Activated CD8-positive, alpha-beta memory T cell treated with anti-CD3 and anti-CD28 coated beads for 1 hour (primary cell): Measurements from ENCODE around the gene CHKA.
A peak's percentile ranks its signal among the peaks of the same experiment; 100 is the strongest.

Experiments
- DNase-seq, 2 donors: peaks; one replicate each; pipeline ENCODE4 v3.0.0-alpha.2; 2020; ENCODE audit warnings: low read depth in 1 of 2; ENCODE audit errors: extremely low read depth in 1 of 2

CHKA gene

DNA sequence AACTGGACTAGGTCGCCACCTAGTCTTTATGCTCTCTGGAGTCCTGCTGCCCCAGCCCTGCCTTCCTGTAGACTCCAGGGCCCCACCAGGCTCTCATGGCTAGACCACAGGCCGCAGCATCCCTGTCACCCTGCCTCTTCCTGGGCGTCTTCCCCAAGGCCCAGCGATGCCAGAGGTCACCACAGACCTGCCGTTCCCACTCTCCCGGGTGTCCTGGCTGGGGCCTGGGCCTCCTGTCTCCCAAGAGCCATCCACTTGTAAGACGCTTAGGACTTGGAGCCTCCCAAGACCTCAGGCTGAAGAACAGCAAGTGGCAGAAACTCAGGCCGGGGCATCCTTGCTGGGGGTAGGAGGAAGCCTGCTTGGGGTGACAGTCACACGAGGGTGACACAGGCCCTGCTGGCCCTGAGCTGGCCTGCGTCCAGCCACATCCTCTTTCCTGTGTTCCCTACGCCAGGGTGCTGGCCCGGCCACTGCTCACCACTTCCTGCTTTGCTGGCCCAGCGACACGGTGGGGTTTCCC, 84.4 kb downstream of the CHKA start:
- no peak for DNase-seq

DNA sequence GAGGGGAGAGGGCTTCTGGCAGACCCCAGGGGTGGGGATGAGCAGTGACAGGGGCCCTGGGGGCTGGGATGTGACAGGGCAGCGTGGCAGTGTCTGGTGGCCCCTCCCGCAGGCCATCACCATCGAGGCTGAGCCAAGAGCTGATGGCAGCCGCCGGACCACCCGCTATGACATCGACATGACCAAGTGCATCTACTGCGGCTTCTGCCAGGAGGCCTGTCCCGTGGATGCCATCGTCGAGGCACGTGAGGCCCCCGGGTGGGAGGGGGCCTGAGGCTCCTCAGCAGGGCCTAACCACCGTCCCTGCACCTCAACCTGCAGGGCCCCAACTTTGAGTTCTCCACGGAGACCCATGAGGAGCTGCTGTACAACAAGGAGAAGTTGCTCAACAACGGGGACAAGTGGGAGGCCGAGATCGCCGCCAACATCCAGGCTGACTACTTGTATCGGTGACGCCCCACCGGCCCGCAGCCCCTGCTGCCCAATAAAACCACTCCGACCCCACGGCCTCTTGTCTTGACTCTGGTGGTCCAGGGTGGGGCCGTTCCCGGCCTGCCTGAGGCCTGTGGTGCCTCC, 85.0 kb downstream of the CHKA start:
- DNase-seq, result no peak

DNA sequence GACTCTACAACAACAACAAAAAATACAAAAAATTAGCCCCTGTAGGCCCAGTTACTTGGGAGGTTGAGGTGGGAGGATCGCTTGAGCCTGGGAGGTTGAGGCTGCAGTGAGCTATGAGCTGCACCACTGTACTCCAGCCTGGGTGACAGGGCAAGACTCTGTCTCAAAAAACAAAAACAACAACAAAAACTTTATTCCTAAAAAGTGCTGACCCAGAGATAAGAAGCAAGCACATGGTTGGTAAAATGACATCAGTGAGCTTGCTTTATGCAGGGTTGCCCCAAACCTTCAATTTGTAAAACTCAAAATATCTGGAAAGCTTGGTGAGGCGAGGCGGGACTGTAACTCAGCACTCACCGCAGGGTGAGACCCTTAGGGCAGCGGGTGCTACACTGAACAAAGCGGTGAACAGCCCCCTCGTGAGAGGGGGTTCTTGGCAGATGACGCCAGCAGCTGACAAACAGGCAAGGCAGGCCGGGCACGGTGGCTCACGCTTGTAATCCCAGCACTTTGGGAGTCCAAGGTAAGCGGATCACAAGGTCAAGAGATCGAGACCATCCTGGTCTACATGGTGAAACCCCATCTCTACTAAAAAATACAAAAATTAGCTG, 85.8 kb downstream of the CHKA start:
- DNase-seq, result no peak

DNA sequence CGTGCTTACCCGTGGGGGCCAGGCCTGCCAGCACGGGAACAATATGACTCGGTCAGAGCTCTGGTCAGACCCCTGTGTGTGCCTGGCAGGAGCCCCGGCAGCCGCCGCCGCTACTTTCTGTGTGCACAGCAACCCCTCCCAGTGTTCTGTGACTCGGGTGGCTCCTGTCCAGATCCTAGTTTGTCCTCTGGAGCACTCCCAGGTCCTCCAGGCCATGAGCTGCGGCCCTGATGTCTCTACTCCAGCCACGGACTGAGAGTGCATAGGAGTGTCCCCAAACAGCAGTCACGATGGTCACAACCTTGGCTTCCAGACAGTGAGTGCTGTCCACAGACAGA, 87.5 kb downstream of the CHKA start:
- no peak for DNase-seq

DNA sequence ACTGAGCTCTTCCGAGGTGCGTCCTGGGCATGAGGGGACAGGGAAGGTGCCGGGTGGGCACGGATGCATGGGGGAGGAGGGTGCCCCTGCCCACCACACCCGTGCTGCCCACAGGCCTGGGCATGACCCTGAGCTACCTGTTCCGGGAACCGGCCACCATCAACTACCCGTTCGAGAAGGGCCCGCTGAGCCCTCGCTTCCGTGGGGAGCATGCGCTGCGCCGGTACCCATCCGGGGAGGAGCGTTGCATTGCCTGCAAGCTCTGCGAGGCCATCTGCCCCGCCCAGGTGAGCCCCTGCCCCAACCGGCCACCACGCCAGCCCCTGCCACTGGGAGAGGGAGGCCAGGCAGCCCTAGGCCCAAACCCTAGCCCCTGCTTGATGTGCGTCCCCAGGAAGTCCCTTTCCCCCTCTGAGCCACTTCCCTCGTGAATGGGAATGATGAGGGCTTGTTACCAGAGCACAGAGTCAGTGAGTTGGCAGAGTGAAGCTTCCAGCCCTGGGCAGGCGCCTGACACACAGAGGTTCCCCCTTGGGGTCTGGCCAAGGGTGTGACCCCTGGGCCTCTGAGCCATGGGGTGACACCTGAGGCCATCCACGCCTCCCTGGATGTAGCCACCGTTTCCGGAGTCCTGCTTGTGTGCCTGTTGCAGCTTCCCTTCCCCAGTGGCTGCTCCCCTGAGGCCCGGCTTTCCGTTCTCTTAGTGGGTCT, 88.0 kb downstream of the CHKA start:
- DNase-seq, result no peak

DNA sequence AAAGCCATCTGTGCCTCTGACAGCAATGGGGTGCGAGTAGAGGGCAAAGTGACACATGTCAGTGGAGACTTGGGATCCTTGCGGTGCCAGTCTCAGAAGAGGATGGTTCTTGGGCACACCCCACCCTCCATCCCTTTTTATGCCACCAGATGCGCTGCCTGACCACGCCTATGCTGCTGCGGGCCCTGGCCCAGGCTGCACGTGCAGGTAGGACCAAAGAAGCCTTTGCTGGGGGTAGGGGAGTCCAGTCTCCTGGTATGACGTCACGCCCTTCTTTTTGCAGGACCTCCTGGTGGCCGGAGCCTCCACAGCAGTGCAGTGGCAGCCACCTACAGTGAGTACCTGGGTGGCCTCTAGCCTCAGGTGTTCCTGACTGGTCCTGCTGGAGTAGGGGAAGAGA, 89.2 kb downstream of the CHKA start:
- no peak for DNase-seq

DNA sequence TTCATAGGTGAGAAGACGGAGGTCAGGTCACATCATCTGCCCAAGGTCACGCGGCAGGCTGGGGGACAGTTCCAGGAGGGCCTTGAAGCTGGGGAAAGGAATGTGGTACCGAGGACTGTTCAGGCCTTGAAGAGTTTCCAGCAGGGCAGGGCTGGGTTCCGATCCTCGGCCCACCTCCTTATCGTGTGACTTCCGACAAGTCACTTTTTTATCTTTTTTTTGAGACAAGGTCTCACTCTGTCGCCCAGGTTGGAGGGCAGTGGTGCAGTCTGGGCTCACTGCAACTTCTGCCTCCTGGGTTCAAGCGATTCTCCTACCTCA, 90.1 kb downstream of the CHKA start:
- DNase-seq, result no peak

DNA sequence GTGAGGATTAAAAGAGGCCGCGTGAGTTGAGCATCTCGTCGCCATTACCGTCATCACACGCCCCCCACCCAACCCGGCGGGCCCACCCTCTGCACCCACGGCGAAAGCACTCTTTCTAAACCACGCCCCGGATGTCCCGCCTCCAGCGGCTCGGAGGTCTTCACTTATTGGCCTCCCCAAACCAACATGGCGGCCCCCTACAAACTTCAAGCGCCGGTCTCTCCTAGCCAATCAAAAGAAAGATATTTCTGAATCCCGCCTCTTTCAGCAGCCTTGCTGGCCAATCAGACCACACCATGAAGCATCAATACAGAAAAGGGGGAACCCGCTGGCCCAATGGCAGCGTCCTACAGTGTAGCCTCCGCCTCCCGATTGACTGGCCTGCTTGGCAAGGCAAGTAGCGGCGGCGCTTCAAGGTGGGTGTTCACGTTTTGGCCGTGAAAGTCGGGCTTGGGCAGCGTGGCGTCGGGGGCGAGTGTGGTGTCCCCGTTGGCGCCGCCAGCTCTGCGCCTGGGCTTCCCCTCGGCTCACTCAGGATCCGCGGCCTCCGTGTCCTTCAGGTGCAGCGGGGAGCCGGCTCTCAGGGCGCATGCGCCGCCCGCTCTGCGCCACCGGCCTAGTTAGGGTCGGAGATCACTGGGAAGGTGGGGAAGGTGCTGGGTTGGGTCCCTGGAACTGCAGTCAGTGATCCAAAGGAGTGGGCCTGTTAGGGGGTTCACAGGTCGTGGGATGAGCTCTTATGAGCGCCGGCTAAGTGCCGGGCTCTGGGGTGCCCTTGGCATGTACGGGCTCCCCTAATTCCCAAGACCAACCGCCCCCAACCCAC, 90.7 kb downstream of the CHKA start, which contains the start of gene NDUFS8:
TSS of gene NDUFS8 (plus strand) at position 364 of the 826 bp plus-strand sequence. CDS start 1,471 bp downstream, outside the sequence.
- DNase-seq, result peak; percentile 82 to 94

- no peak for DNase-seq
These were observed 92.2 kb downstream of the CHKA start for GRCh38 chr11:68028802-68029545.

- DNase-seq, result no peak
These were observed 93.5 kb downstream of the CHKA start for GRCh38 chr11:68027667-68028066.

- DNase-seq, result no peak
These were observed 94.6 kb downstream of the CHKA start for GRCh38 chr11:68026391-68027105.

DNA sequence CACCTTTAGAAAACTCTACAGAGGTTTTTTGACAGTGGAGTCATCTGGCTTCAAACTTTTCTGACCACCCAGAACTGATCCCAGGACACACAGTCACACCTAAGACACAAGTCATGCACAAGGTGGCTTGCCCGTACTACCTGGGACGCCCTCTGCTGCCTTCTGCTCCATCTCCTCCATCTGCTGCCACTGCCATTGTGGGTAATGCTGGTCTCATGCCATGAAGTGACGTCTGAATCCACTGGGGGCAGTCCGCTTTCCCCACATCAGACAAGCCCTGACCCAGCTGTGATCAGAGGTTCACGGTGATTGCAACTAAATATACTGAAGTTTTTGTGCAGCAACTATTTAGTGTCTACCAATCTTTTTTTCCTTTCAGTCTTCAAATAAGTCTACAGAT, 96.1 kb downstream of the CHKA start:
- no peak for DNase-seq

DNA sequence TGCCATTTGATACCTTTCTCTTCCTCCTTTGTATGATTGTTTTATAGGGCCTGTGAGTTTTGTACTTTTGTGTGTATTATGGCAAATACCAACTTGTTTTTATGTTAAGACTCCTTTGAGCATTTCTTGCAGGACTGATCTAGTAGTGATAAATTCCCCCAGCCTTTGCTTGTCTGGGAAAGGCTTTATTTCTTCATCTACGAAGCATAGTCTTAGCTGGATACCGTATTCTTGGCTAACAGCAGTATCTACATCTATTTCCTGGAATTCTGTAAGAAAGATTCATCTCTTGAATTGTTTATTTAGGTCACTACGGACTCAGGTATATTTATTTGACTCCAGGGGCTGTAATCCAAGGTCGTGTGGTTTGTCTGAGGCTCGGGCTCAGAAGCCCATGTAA, 96.7 kb downstream of the CHKA start:
- no peak for DNase-seq

- no peak for DNase-seq
These were observed 98.7 kb downstream of the CHKA start for GRCh38 chr11:68022531-68022930.

DNA sequence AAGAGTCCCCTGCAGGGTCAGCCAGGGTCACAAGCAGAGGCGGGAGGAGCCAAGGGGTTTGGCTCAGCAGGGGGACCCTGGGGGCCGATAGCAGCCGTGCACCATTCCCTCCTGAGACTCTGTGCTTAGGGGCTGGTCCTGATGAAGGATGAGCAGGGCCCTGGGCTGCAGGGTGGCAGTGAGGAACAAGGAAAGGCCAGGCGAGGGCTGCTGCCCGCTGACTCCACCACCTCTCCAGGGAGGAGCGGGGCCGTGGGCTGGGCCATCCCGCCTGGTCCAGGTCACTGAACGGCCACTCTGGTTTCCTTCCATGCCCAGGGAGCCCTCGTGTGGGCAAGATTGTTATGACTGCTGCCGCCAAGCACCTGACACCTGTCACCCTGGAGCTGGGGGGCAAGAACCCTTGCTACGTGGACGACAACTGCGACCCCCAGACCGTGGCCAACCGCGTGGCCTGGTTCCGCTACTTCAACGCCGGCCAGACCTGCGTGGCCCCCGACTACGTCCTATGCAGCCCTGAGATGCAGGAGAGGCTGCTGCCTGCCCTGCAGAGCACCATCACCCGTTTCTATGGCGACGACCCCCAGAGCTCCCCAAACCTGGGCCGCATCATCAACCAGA, 99.9 kb downstream of the CHKA start:
- no peak for DNase-seq

DNA sequence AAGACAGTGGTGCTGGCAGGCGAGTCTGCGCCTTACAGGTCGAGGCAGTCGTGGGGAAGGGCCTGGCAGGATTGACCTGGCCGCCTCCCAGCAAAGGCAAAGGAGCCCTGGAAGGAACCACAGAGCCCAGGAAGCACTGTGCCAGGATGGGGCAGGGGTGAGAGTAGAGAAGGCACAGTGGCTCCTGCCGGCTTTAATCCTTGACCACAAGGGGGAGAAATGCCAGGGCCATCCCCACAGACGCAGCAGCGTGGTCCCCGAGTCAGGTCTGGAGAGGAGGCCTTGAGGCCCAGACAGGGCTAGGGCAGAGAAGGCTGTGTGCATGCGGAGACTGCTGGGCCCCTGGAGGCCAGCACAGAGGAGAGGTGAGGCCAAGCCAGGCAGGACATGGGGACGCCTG, 100.6 kb downstream of the CHKA start:
- no peak for DNase-seq

GRCh38 chr11:68019486-68019885, 101.7 kb downstream of the CHKA start:
- no peak for DNase-seq

DNA sequence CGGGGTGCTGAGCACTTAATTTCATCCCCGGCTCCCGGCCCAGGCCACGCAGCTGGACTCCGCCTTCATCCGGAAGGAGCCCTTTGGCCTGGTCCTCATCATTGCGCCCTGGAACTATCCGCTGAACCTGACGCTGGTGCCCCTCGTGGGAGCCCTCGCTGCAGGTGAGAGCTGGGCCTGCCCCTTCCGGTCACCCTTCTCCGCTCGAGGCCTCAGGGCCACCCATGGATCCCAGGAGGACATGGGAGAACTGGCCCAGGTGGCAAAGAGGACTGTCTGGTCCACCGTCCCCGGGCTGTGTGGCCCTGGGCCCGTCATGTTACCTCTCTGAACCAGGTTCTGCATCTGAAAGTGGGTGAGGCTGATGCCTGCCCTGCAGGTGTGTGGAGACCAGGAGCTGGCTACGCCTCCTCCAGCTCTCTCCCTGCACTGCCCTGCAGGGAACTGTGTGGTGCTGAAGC, 102.4 kb downstream of the CHKA start:
- no peak for DNase-seq

DNA sequence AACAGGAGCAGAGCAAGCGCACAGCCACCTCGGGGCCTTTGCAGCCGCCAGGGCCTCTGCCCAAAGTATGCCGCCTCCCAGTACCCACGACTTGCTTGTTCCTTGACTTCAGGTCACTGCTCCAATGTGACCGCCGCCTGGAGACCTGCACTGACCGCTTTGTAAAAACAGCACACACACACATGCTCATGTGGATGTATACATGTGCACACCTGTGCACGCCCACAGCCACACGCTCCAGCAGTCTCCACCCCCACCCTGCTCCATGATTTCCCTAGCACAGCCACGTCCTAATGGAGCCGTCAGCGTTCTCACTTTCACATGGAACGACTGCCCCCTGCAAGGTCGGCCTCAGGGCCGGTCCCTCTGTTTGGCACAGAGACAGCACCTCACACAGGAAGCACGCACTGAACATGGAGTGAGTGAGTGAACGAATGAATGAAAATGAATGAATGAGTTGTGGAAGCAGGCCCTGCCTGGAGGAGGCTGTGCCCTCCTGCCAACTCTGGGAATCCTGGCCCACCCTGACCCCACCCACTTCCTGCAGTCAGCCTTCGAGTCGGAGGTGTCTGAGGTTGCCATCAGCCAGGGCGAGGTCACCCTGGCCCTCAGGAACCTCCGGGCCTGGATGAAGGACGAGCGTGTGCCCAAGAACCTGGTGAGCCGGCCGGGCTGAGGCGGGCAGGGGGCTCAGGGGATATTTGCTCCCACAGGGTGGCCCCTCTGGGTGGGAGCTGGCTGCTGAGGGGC, 103.0 kb downstream of the CHKA start:
- no peak for DNase-seq
